ENCODE results near the gene PPP1CA.

The PPP1CA gene

GRCh38 chr11:67369801-67370284, 31.8 kb downstream of the PPP1CA start:
- H3K4me1 ChIP-seq (ENCODE audit: control insufficient read depth, low read length): peaks cover 86% of the 10 kb centered on the region

GRCh38 chr11:67369275-67369674, 32.4 kb downstream of the PPP1CA start:
- Histone ChIP-seq H3K4me2 (ENCODE audit: low read length) (no peak overlapping the region), H4K20me1 (ENCODE audit: control insufficient read depth, insufficient read depth, low read depth, low read length) (peaks cover 15% of the 10 kb centered on the region), H3K79me2 (ENCODE audit: control insufficient read depth, low read length) (peaks cover 86% of the 10 kb centered on the region), H3K27me3 (ENCODE audit: control insufficient read depth, low read length) (no peaks in the 10 kb centered on the region), H3K27ac (ENCODE audit: low read depth, low read length) (no peak overlapping the region), H3F3A (ENCODE audit: control insufficient read depth, insufficient read depth) (peaks cover 9% of the 10 kb centered on the region; the same call in 1 of the 2 replicates), H3K4me3 (ENCODE audit: low read length) (no peak overlapping the region), H3K4me1 (ENCODE audit: control insufficient read depth, low read length) (peaks cover 86% of the 10 kb centered on the region), H3K9me3 (ENCODE audit: control insufficient read depth, insufficient read depth, low read length) (no peaks in the 10 kb centered on the region), H3K9me2 (replicated peaks; ENCODE audit: control insufficient read depth, low read length) (no peaks in the 10 kb centered on the region), H3K36me3 (ENCODE audit: control insufficient read depth, low read length) (peaks cover 45% of the 10 kb centered on the region)
- TF ChIP-seq EZH2phosphoT487 (IDR thresholded peaks at IDR 0.05; ENCODE audit: borderline replicate concordance, low read length) (no peak), CTCF (IDR thresholded peaks at IDR 0.05; ENCODE audit: low read depth, low read length, poor library complexity, severe bottlenecking) (no peak)

More at GRCh38 chr11:67369801-67370284, 31.8 kb downstream of the PPP1CA start:
- no peak overlapping the region for H3K4me3 ChIP-seq (ENCODE audit: low read length)
- H3K79me2 ChIP-seq (ENCODE audit: control insufficient read depth, low read length): peaks cover 84% of the 10 kb centered on the region
- no peaks in the 10 kb centered on the region for H3K9me3 ChIP-seq (ENCODE audit: control insufficient read depth, insufficient read depth, low read length)
- no peaks in the 10 kb centered on the region for H3K9me2 ChIP-seq (replicated peaks; ENCODE audit: control insufficient read depth, low read length)
- H3K4me2 ChIP-seq (ENCODE audit: low read length): no peak overlapping the region; the same call in 1 of the 2 replicates
- H3F3A ChIP-seq (ENCODE audit: control insufficient read depth, insufficient read depth): peaks cover 9% of the 10 kb centered on the region; the same call in 1 of the 2 replicates
- peaks cover 15% of the 10 kb centered on the region for H4K20me1 ChIP-seq (ENCODE audit: control insufficient read depth, insufficient read depth, low read depth, low read length)
- H3K36me3 ChIP-seq (ENCODE audit: control insufficient read depth, low read length): peaks cover 40% of the 10 kb centered on the region
- TF ChIP-seq CTCF (IDR thresholded peaks at IDR 0.05; ENCODE audit: low read depth, low read length, poor library complexity, severe bottlenecking) (no peak), EZH2phosphoT487 (IDR thresholded peaks at IDR 0.05; ENCODE audit: borderline replicate concordance, low read length) (no peak)
- no peaks in the 10 kb centered on the region for H3K27me3 ChIP-seq (ENCODE audit: control insufficient read depth, low read length)
- no peak overlapping the region for H3K27ac ChIP-seq (ENCODE audit: low read depth, low read length)

- peaks cover 47% of the 10 kb centered on the region for H3K36me3 ChIP-seq (ENCODE audit: control insufficient read depth, low read length)
- peaks cover 82% of the 10 kb centered on the region for H3K79me2 ChIP-seq (ENCODE audit: control insufficient read depth, low read length)
- H3F3A ChIP-seq (ENCODE audit: control insufficient read depth, insufficient read depth): peaks cover 9% of the 10 kb centered on the region; the same call in 1 of the 2 replicates
- peaks cover 15% of the 10 kb centered on the region for H4K20me1 ChIP-seq (ENCODE audit: control insufficient read depth, insufficient read depth, low read depth, low read length)
- H3K4me2 ChIP-seq (ENCODE audit: low read length): no peak overlapping the region
- no peak overlapping the region for H3K27ac ChIP-seq (ENCODE audit: low read depth, low read length)
- H3K9me2 ChIP-seq (replicated peaks; ENCODE audit: control insufficient read depth, low read length): no peaks in the 10 kb centered on the region
- no peaks in the 10 kb centered on the region for H3K9me3 ChIP-seq (ENCODE audit: control insufficient read depth, insufficient read depth, low read length)
- no peak overlapping the region for H3K4me3 ChIP-seq (ENCODE audit: low read length)
- TF ChIP-seq EZH2phosphoT487 (IDR thresholded peaks at IDR 0.05; ENCODE audit: borderline replicate concordance, low read length) (no peak), CTCF (IDR thresholded peaks at IDR 0.05; ENCODE audit: low read depth, low read length, poor library complexity, severe bottlenecking) (no peak)
- H3K27me3 ChIP-seq (ENCODE audit: control insufficient read depth, low read length): no peaks in the 10 kb centered on the region
- peaks cover 83% of the 10 kb centered on the region for H3K4me1 ChIP-seq (ENCODE audit: control insufficient read depth, low read length)
These were observed 33.0 kb downstream of the PPP1CA start for GRCh38 chr11:67368621-67369020.

All from DOHH2 (cell line).